Kidney (tissue), 14 donors: Measurements from ENCODE around the gene SLC26A1. TPM values are rescaled to one million over a fixed set of nuclear protein-coding genes. Genes with fewer than 3 reads are reported as not detected.
A peak's percentile ranks its signal among the peaks of the same experiment; 100 is the strongest.

Experiments used
- DNase-seq, 5 donors: peaks; one replicate each; pipeline ENCODE4 v3.0.0-alpha.2; 2013 to 2020
- FAIRE-seq: peaks from 2 replicates; lab custom pipeline; 2012; peaks lifted over from hg19 to GRCh38; lab: Jason Lieb, UNC
- H3K27ac ChIP-seq, 2 donors: one replicate each; pipeline ENCODE4 v1.7.0; 2013; ENCODE audit warnings: low read depth in 2 of 2, low read length in 2 of 2, inconsistent platforms in 1 of 2
- H3K27me3 ChIP-seq: one replicate; pipeline ENCODE4 v1.7.1; 2013; ENCODE audit warnings: low read length, inconsistent platforms; ENCODE audit not compliant: control insufficient read depth, insufficient read depth
- H3K36me3 ChIP-seq, 3 donors: one replicate each; pipeline versions ENCODE4 v1.7.0 to v1.7.1; 2013; ENCODE audit warnings: low read length in 3 of 3, control low read depth in 1 of 3, inconsistent platforms in 1 of 3; ENCODE audit not compliant: insufficient read depth in 3 of 3, control insufficient read depth in 2 of 3
- H3K4me1 ChIP-seq, 3 donors: one replicate each; pipeline versions ENCODE4 v1.7.0 to v1.7.1; 2013; ENCODE audit warnings: low read length in 3 of 3, inconsistent platforms in 1 of 3, low read depth in 1 of 3; ENCODE audit not compliant: control insufficient read depth in 2 of 3, insufficient read depth in 2 of 3
- H3K4me3 ChIP-seq, 3 donors: one replicate each; pipeline versions ENCODE4 v1.7.0 to v1.8.1; 2013; ENCODE audit warnings: low read length in 3 of 3, control low read depth in 1 of 3, inconsistent platforms in 1 of 3
- H3K9ac ChIP-seq, 3 donors: one replicate each; pipeline versions ENCODE4 v1.7.0 to v1.7.1; 2013; ENCODE audit warnings: low read length in 3 of 3, control low read depth in 1 of 3, inconsistent platforms in 1 of 3
- H3K9me3 ChIP-seq, 3 donors: one replicate each; pipeline versions ENCODE4 v1.7.0 to v1.7.1; 2013; ENCODE audit warnings: low read length in 3 of 3, control low read depth in 1 of 3, inconsistent platforms in 1 of 3; ENCODE audit not compliant: control insufficient read depth in 2 of 3, insufficient read depth in 1 of 3
- intact Hi-C: fragments of 100-400 bp; cut with DNase I; formaldehyde crosslinking; loops from one replicate; pipeline ENCODE4 v1.11.1; 2022
- polyA plus RNA-seq: library from polyadenylated mRNA; stranded (reverse); fragments of 350-450 nt; fragmentation: Illumina TruSeq; extraction: RNeasy Lipid Tissue Mini Kit (QIAGEN cat#74804); gene quantifications from one replicate; pipeline ENCODE4 v1.2.3, GENCODE V29; 2014; ENCODE audit warnings: low read depth, low replicate concordance; ENCODE audit not compliant: insufficient read depth
- total RNA-seq: library from RNA; stranded (reverse); fragmentation: NEBNext Ultra II Directional; extraction: Animal tissue kit (Norgen Biotek cat#: 25700); gene quantifications from one replicate; pipeline ENCODE4 v1.2.1, GENCODE V29; 2021
- TF ChIP-seq, protein P1 (sequence below): IDR thresholded peaks from 3 replicates; pipeline ENCODE4 v1.5.1; 2012; ENCODE audit warnings: mild to moderate bottlenecking, moderate library complexity, borderline replicate concordance; ENCODE audit not compliant: insufficient read depth; ENCODE audit errors: extremely low read depth
- donor health status: control.
- donor health status: control.
- donor health status: control.
- donor health status: control.
- donor health status: control.
- donor health status: DM: yes; HTN: yes; CAD: no.
- donor health status: Normal renal cell carcinoma (clear cell type).

The SLC26A1 gene
- total and polyA plus RNA-seq, 2 donors from 2014 or later: 2.9 to 10.2 TPM

DNA sequence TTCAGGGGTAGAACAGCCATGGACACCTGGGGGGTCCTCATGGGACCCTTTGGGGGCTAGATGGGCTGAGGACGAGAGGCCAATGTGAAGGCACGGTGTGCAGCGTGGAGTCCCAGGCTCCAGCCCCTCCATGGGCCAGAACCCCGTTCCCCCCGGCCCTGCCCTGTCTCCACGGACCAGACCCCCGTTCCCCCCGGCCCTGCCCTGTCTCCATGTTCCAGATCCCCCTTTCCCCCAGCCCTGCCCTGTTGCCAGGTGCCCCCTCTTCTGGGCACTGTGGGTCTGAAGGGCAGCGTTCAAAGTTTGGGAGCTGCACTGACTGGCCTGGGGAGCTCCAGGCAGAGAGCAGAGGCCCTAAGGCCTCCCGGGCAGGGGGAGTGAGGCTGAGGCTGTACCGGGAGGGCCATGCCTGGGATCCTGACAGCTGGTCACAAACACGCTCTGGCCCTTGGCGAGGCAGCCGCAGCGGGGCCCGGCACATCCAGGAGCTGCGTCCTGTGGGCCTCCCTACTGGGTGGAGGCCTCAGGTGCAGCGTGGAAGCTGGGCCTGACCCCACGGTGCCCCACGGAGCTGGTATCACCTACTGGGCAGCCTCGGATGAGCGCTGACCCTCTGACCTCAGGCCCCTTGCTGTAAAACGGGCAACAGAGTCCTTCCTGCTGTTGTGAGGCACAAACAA is 28.7 kb downstream of the SLC26A1 start:
- H3K27ac ChIP-seq: no peak overlapping the region

DNA sequence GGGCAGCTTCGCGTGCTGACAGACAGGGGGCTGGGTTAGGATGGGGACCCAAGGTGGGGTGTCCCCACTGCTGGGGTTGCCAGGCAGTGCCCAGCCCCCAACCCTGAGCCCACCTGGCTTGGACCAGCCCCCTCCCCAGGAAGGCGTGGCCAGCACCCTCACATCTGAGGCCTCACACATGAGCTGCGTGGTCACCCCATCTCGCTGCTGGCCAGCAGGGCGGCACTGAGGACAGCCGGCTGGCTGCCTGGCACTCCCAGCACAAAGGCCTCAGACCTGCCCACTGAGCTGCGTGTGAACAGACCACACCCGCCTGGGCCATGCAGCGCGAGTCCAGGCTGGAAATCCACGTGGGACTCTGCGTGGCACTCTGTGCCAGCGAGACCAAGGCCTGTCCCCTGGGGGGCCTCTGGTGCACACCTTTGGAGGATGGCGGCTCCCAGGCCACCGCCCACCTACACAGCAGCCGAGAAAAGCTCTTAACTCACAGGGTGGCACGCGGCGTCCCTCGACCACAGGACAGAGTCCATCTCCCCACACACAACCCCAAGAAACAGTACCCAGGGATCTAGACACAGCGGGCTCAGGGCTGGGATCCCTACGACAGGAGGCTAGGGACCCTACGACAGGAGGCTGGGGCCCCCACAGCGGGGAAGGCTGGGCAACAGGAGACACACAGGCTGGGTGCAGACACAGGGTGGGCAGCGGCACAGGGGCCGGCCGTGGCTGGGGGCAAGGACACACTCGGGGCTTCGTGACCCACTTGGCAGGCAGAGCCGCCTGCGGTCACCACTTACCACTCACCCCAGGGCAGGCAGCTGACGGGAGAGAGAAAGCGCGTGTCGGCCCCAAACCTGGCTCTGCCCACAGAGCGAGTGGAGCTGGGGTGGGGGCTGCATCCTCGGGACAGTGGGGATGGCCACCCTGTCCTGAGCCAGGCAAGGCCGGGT is 29.7 kb downstream of the SLC26A1 start:
- Histone ChIP-seq H3K4me1 (peaks cover 0 to 3% (median 0%) of the 10 kb centered on the region in 3 donors), H3K36me3 (no peaks in the 10 kb centered on the region), H3K4me3 (no peak overlapping the region), H3K27ac (no peak overlapping the region), H3K9me3 (no peaks in the 10 kb centered on the region), H3K9ac (no peak overlapping the region), H3K27me3 (no peaks in the 10 kb centered on the region)
- FAIRE-seq (no peak), DNase-seq (peak in 2 of 5 donors; percentile 46 to 69)
- intact Hi-C loops: no loop called here
- TF ChIP-seq, protein P1, sequence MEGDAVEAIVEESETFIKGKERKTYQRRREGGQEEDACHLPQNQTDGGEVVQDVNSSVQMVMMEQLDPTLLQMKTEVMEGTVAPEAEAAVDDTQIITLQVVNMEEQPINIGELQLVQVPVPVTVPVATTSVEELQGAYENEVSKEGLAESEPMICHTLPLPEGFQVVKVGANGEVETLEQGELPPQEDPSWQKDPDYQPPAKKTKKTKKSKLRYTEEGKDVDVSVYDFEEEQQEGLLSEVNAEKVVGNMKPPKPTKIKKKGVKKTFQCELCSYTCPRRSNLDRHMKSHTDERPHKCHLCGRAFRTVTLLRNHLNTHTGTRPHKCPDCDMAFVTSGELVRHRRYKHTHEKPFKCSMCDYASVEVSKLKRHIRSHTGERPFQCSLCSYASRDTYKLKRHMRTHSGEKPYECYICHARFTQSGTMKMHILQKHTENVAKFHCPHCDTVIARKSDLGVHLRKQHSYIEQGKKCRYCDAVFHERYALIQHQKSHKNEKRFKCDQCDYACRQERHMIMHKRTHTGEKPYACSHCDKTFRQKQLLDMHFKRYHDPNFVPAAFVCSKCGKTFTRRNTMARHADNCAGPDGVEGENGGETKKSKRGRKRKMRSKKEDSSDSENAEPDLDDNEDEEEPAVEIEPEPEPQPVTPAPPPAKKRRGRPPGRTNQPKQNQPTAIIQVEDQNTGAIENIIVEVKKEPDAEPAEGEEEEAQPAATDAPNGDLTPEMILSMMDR: no peak

More for the DNA sequence above, 28.7 kb downstream of the SLC26A1 start:
- no peak for FAIRE-seq
- intact Hi-C loops: no loop called here
- no peak overlapping the region for H3K9ac ChIP-seq
- H3K4me1 ChIP-seq: peaks cover 0 to 3% (median 0%) of the 10 kb centered on the region in 3 donors
- no peaks in the 10 kb centered on the region for H3K36me3 ChIP-seq
- peak in 1 of 5 donors; percentile 64 for DNase-seq
- no peak overlapping the region for H3K4me3 ChIP-seq
- TF ChIP-seq, protein P1: no peak
- no peaks in the 10 kb centered on the region for H3K27me3 ChIP-seq
- no peaks in the 10 kb centered on the region for H3K9me3 ChIP-seq

DNA sequence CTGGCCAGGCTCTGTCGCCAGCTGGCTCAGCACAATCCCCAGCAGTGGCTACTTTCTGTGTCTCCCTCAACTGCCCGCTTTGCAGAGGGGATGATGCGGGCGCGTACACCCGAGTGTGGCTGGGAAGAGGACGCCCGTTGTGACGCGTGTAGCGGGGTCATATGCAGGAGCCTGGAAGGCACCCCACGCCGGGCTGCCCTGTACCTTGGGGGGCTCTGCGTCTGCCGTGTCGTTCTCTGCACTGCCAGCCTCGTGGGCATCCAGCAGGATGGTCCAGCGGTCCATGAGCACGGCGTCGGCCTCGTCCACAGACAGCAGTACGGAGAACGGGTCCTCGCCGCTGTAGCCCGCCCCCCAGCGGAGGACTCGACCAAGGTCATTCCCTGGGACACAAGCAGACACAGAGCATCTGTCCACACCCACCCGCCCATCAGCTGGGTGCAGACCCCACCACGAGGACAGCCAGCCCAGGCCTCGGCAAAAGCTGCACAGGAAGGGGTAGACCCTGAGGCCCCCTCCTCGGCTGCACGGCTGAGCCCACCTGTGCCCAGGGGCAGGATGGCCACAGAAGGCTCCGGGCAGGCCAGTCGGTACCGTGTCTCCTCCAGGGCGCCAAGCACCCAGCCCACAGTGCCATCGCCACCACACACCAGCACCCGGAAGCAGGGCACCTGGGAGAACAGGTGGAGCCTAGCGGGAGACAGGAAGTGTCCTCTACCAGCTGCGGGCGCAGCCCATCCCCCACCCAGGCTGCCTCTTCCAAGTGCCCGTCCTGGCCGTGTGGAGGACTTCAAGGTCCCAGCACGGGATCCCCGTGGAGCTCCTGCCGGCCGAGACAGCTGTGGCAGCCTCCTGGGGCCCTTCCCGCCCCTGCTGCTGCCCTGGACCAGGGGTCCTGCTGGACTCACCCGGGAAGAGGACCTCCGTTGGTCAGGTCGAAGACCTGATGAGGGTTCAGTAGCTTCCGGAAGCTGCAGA is 30.7 kb downstream of the SLC26A1 start:
- Histone ChIP-seq H3K4me1 (no peaks in the 10 kb centered on the region), H3K27ac (no peak overlapping the region), H3K36me3 (no peaks in the 10 kb centered on the region), H3K27me3 (no peaks in the 10 kb centered on the region), H3K9ac (no peak overlapping the region), H3K9me3 (no peaks in the 10 kb centered on the region), H3K4me3 (no peak overlapping the region)
- intact Hi-C loops: no loop called here
- no peak for FAIRE-seq
- TF ChIP-seq, protein P1: no peak
- peak in 2 of 5 donors; percentile 38 to 76 for DNase-seq
